ENCODE measurements around the gene APOBEC4. TPM values are rescaled to one million over a fixed set of nuclear protein-coding genes. Genes with fewer than 3 reads are reported as not detected.

Gene APOBEC4
- total and polyA plus RNA-seq, 2 of the 8 experiments (the other 6 are each of a cell fraction or from before 2014, with no cell fraction given) = not detected

- TF ChIP-seq YY1 (IDR thresholded peaks at IDR 0.05; ENCODE audit: low read depth, low read length) (no peak), RAD21 (IDR thresholded peaks at IDR 0.05 in 1 of 2, conservative IDR thresholded peaks at IDR 0.05 in 1 of 2; ENCODE audit: low read depth in 2 of 2, low read length in 2 of 2) (no peak), TEAD4 (IDR thresholded peaks at IDR 0.05; ENCODE audit: low read depth, low read length) (no peak), CREB1 (IDR thresholded peaks at IDR 0.05) (no peak), E2F6 (IDR thresholded peaks at IDR 0.05) (no peak), SIRT6 (IDR thresholded peaks at IDR 0.05; ENCODE audit: low read length) (no peak), FOSL1 (IDR thresholded peaks at IDR 0.05; ENCODE audit: insufficient read depth, low read depth, low read length) (no peak)
Measured at GRCh38 chr1:183674339-183674738, 21.2 kb upstream of the APOBEC4 start (continued).
